H1 (cell line): Measurements from ENCODE around the gene PRG3. TPM values are rescaled to one million over a fixed set of nuclear protein-coding genes. Genes with fewer than 3 reads are reported as not detected.
"Not testable (repeated sequence)": the region's sequence is repeated elsewhere in the genome, so short reads cannot be mapped to it uniquely, and the experiment has no call there.

Source experiments
- CTCF ChIA-PET: fragments of 300-600 bp; sonication (Branson Sonifier 250); formaldehyde crosslinking; loops from one replicate; lab custom pipeline; 2021; ENCODE audit not compliant: partially characterized antibody; lab: Charles Lee
- POLR2A ChIA-PET: fragments of 300-600 bp; sonication (Branson Sonifier 250); formaldehyde crosslinking; loops from one replicate; lab custom pipeline; 2021; ENCODE audit warnings: inconsistent platforms; ENCODE audit not compliant: partially characterized antibody; lab: Charles Lee
- DNase-seq, 2 experiments: peaks; one replicate each; pipeline versions ENCODE4 v3.0.0 to v3.0.0-alpha.2; 2010 to 2022; ENCODE audit warnings: low spot score in 2 of 2, low read depth in 1 of 2, mixed read lengths in 1 of 2
- FAIRE-seq: peaks from 2 replicates; lab custom pipeline; 2011; peaks lifted over from hg19 to GRCh38; lab: Jason Lieb, UNC
- H2AFZ ChIP-seq: 2 replicates; pipeline ENCODE4 v1.8.1; 2012; ENCODE audit warnings: low read length, inconsistent platforms
- H2AK5ac ChIP-seq: 2 replicates; pipeline ENCODE4 v1.6.1; 2013; ENCODE audit warnings: low read depth, low read length
- H2BK120ac ChIP-seq: replicated peaks from 2 replicates; pipeline ENCODE3; 2013; ENCODE audit warnings: low read depth, low read length, inconsistent platforms
- H2BK12ac ChIP-seq: 2 replicates; pipeline ENCODE4 v1.6.1; 2013; ENCODE audit warnings: low read depth, low read length
- H2BK15ac ChIP-seq: 2 replicates; pipeline ENCODE4 v1.6.1; 2013; ENCODE audit warnings: low read length
- H2BK20ac ChIP-seq: 2 replicates; pipeline ENCODE4 v1.6.1; 2013; ENCODE audit warnings: low read length
- H2BK5ac ChIP-seq: 2 replicates; pipeline ENCODE4 v1.6.1; 2013; ENCODE audit warnings: low read depth, low read length
- H3K14ac ChIP-seq: 2 replicates; pipeline ENCODE4 v1.6.1; 2013; ENCODE audit warnings: inconsistent platforms; ENCODE audit not compliant: insufficient read length
- H3K18ac ChIP-seq: 2 replicates; pipeline ENCODE4 v1.6.1; 2013; ENCODE audit warnings: low read length; ENCODE audit errors: extremely low read depth
- H3K23ac ChIP-seq: 2 replicates; pipeline ENCODE4 v1.6.1; 2013; ENCODE audit warnings: inconsistent platforms; ENCODE audit not compliant: insufficient read length
- H3K23me2 ChIP-seq: 2 replicates; pipeline ENCODE4 v1.6.1; 2013; ENCODE audit warnings: low read depth, low read length
- H3K27ac ChIP-seq: 2 replicates; pipeline ENCODE4 v1.6.1; 2011; ENCODE audit warnings: low read depth, low read length, inconsistent platforms
- H3K27me3 ChIP-seq, 4 experiments: replicated peaks in 1 of 4; 1 replicate in 1 of 4; 2 replicates in 3 of 4; pipeline versions ENCODE4 v1.6.1 to v1.8.1; 2011 to 2013; ENCODE audit warnings: low read length in 3 of 4, mild to moderate bottlenecking in 3 of 4, inconsistent platforms in 2 of 4, mixed read lengths in 2 of 4, moderate library complexity in 1 of 4; ENCODE audit not compliant: control insufficient read depth in 3 of 4, insufficient read depth in 3 of 4; ENCODE audit errors: extremely low read depth in 1 of 4
- H3K36me3 ChIP-seq, 4 experiments: 2 replicates each; pipeline versions ENCODE4 v1.6.1 to v1.8.1; 2011 to 2013; ENCODE audit warnings: mild to moderate bottlenecking in 4 of 4, low read length in 3 of 4, moderate library complexity in 2 of 4, control low read depth in 1 of 4, inconsistent platforms in 1 of 4; ENCODE audit not compliant: insufficient read depth in 4 of 4, control insufficient read depth in 2 of 4
- H3K4ac ChIP-seq: replicated peaks from 2 replicates; pipeline ENCODE3; 2013; ENCODE audit warnings: low read length, low read depth, mixed read lengths, inconsistent platforms; ENCODE audit not compliant: insufficient read length
- H3K4me1 ChIP-seq, 4 experiments: replicated peaks in 1 of 4; 1 replicate in 1 of 4; 2 replicates in 3 of 4; pipeline versions ENCODE4 v1.6.1 to v1.8.1; 2011 to 2013; ENCODE audit warnings: low read length in 3 of 4, inconsistent platforms in 2 of 4, mixed read lengths in 1 of 4; ENCODE audit not compliant: insufficient read depth in 4 of 4, control insufficient read depth in 3 of 4
- H3K4me2 ChIP-seq, 2 experiments: 2 replicates each; pipeline versions ENCODE4 v1.6.1 to v1.8.1; 2011 to 2013; ENCODE audit warnings: low read depth in 2 of 2, low read length in 2 of 2, control low read depth in 1 of 2, inconsistent platforms in 1 of 2, mild to moderate bottlenecking in 1 of 2; ENCODE audit not compliant: insufficient read depth in 1 of 2
- H3K4me3 ChIP-seq, 4 experiments: fragments of 200-600, 300-600 bp in 1 of 4; sonication (generic), shearing (Covaris generic), sonication (Bioruptor Twin) in 1 of 4; 2 replicates each; pipeline versions ENCODE4 v1.5.1 to v1.8.1; 2011 to 2016; ENCODE audit warnings: low read length in 4 of 4, low read depth in 3 of 4, control low read depth in 2 of 4, inconsistent platforms in 2 of 4, mild to moderate bottlenecking in 2 of 4, mixed read lengths in 1 of 4, moderate library complexity in 1 of 4; ENCODE audit not compliant: insufficient read depth in 2 of 4; ENCODE audit errors: extremely low read depth in 1 of 4
- H3K56ac ChIP-seq: replicated peaks from 2 replicates; pipeline ENCODE3; 2013; ENCODE audit warnings: low read depth, mild to moderate bottlenecking, mixed read lengths, low read length, inconsistent platforms; ENCODE audit not compliant: insufficient read length
- H3K79me1 ChIP-seq: 2 replicates; pipeline ENCODE4 v1.6.1; 2013; ENCODE audit warnings: low read depth, low read length, control low read depth
- H3K79me2 ChIP-seq, 2 experiments: 2 replicates each; pipeline versions ENCODE4 v1.6.1 to v1.8.1; 2012 to 2013; ENCODE audit warnings: low read length in 2 of 2, mild to moderate bottlenecking in 2 of 2, inconsistent platforms in 1 of 2; ENCODE audit not compliant: insufficient read depth in 2 of 2, control insufficient read depth in 1 of 2
- H3K9ac ChIP-seq, 4 experiments: replicated peaks in 1 of 4; 1 replicate in 1 of 4; 2 replicates in 3 of 4; pipeline versions ENCODE4 v1.6.1 to v1.8.1; 2011 to 2013; ENCODE audit warnings: low read depth in 3 of 4, low read length in 3 of 4, control low read depth in 2 of 4, mild to moderate bottlenecking in 2 of 4, moderate library complexity in 2 of 4, inconsistent platforms in 1 of 4; ENCODE audit errors: extremely low read depth in 1 of 4
- H3K9me3 ChIP-seq, 2 experiments: 2 replicates each; pipeline versions ENCODE4 v1.6.1 to v1.8.1; 2012 to 2013; ENCODE audit warnings: mild to moderate bottlenecking in 2 of 2, moderate library complexity in 2 of 2, control low read depth in 1 of 2, inconsistent platforms in 1 of 2, low read depth in 1 of 2, low read length in 1 of 2, mixed read lengths in 1 of 2; ENCODE audit not compliant: insufficient read depth in 2 of 2
- H4K20me1 ChIP-seq, 2 experiments: replicated peaks in 1 of 2; 2 replicates each; pipeline versions ENCODE3 to v1.8.1; 2011 to 2013; ENCODE audit warnings: inconsistent platforms in 2 of 2, low read length in 2 of 2, mild to moderate bottlenecking in 1 of 2; ENCODE audit not compliant: insufficient read depth in 2 of 2, control insufficient read depth in 1 of 2
- H4K5ac ChIP-seq: 2 replicates; pipeline ENCODE4 v1.6.1; 2013; ENCODE audit warnings: low read length, low read depth, mixed read lengths, inconsistent platforms; ENCODE audit not compliant: insufficient read length
- H4K8ac ChIP-seq: 2 replicates; pipeline ENCODE4 v1.8.0; 2013; ENCODE audit warnings: mild to moderate bottlenecking, moderate library complexity, low read length, inconsistent platforms; ENCODE audit not compliant: insufficient read depth; ENCODE audit errors: extremely low read depth
- H4K91ac ChIP-seq: replicated peaks from 2 replicates; pipeline ENCODE3; 2013; ENCODE audit warnings: low read length, mixed read lengths, inconsistent platforms; ENCODE audit not compliant: insufficient read length
- WGBS, 2 experiments: shearing (Covaris generic) in 1 of 2; methylation state at CpG; one replicate each; pipeline versions ENCODE4 v1.1.6 to v1.1.7; 2013 to 2015; ENCODE audit warnings: low lambda C conversion rate in 2 of 2, mixed read lengths in 2 of 2, inconsistent platforms in 1 of 2, low coverage in 1 of 2, missing lambda C conversion rate in 1 of 2; ENCODE audit not compliant: insufficient replicate concordance in 2 of 2, insufficient coverage in 1 of 2, insufficient read length in 1 of 2; ENCODE audit errors: extremely low coverage in 1 of 2, missing lambda C conversion rate in 1 of 2; 5-methylcytosine and 5-hydroxymethylcytosine counted together
- polyA plus RNA-seq, 7 experiments: library from polyadenylated mRNA; depleted of rRNA in 3 of 7; stranded (reverse) in 5 of 7; unstranded in 2 of 7; fragments of >200 nt in 5 of 7; fragments of 200-250 nt in 2 of 7; gene quantifications; 1 replicate in 5 of 7; 2 replicates in 1 of 7; 4 replicates in 1 of 7; pipeline versions ENCODE4 v1.2.1 to v1.2.3, GENCODE V29; 2011 to 2013; ENCODE audit warnings: missing spikeins in 2 of 7, mixed read lengths in 2 of 7
- total RNA-seq: library from RNA; stranded (reverse); fragmentation: NEBNext Ultra II Directional; extraction: Animal tissue kit (Norgen Biotek cat#: 25700); gene quantifications from 2 replicates; pipeline ENCODE4 v1.2.1, GENCODE V29; 2021

PRG3 gene
- total and polyA plus RNA-seq, 2 of the 8 experiments (the other 6 are each of a cell fraction or from before 2014, with no cell fraction given): not detected

GRCh38 chr11:57336856-57337255 lies 44.1 kb downstream of the PRG3 start:
- not testable (repeated sequence) for H4K91ac ChIP-seq, H2BK120ac ChIP-seq, H2BK20ac ChIP-seq, H3K14ac ChIP-seq, H3K4me3 ChIP-seq, H2AK5ac ChIP-seq, H3K27me3 ChIP-seq, H2BK5ac ChIP-seq, H3K9ac ChIP-seq, H3K27ac ChIP-seq, H3K4me1 ChIP-seq, H3K4me2 ChIP-seq, H2AFZ ChIP-seq, H4K8ac ChIP-seq, H3K23me2 ChIP-seq, H3K9me3 ChIP-seq, H4K20me1 ChIP-seq, FAIRE-seq, H3K23ac ChIP-seq, H2BK15ac ChIP-seq, DNase-seq, H3K4ac ChIP-seq, H3K18ac ChIP-seq, H3K56ac ChIP-seq, H3K79me1 ChIP-seq, H4K5ac ChIP-seq, H2BK12ac ChIP-seq
- 95% methylated on average over 6 of the region's 6 CpGs; no CpG with 5 or more reads in 1 of the 2 experiments for WGBS, 2 experiments
- H3K79me2 ChIP-seq: peaks cover 12 to 29% of the 10 kb centered on the region in 2 experiments
- POLR2A ChIA-PET: interaction anchor here (1.0 to 45.7 kb wide), 3 partner anchors 9 to 156 kb away, joined by 3 to 1279 read pairs (median 4); partner anchors contain the start of gene TNKS1BP1
- CTCF ChIA-PET: interaction anchor here (1.0 to 4.4 kb wide), 4 partner anchors 11 to 121 kb away, joined by 3 to 20 read pairs (median 4); partner anchors contain the start of gene TNKS1BP1
- peaks cover 16 to 27% (median 22%) of the 10 kb centered on the region in 4 experiments for H3K36me3 ChIP-seq
